IgD-negative memory B cell (primary cell): ENCODE results near the gene SLC1A7. TPM values are rescaled to one million over a fixed set of nuclear protein-coding genes. Genes with fewer than 3 reads are reported as not detected.

ENCODE experiments used
- H3K27ac Mint-ChIP-seq, 3 donors: one replicate each; pipeline ENCODE4 v1.8.0; 2020 to 2022; ENCODE audit warnings: mild to moderate bottlenecking in 3 of 3, mixed read lengths in 3 of 3, moderate library complexity in 1 of 3
- H3K27me3 Mint-ChIP-seq: one replicate; pipeline ENCODE4 v1.8.0; 2021; ENCODE audit warnings: mixed read lengths
- H3K36me3 Mint-ChIP-seq: one replicate; pipeline ENCODE4 v1.8.0; 2020; ENCODE audit warnings: mild to moderate bottlenecking, mixed read lengths
- H3K4me1 Mint-ChIP-seq, 3 donors: one replicate each; pipeline ENCODE4 v1.8.0; 2020 to 2022; ENCODE audit warnings: mixed read lengths in 3 of 3, mild to moderate bottlenecking in 1 of 3
- H3K4me3 Mint-ChIP-seq, 4 donors: one replicate each; pipeline ENCODE4 v1.8.0; 2020 to 2022; ENCODE audit warnings: mild to moderate bottlenecking in 4 of 4, mixed read lengths in 4 of 4, moderate library complexity in 3 of 4
- H3K9me3 Mint-ChIP-seq, 3 donors: one replicate each; pipeline ENCODE4 v1.8.0; 2020 to 2021; ENCODE audit warnings: mixed read lengths in 3 of 3, mild to moderate bottlenecking in 1 of 3
- polyA plus RNA-seq: library from polyadenylated mRNA; unstranded; fragments of 300-500 nt; fragmentation: Illumina TruSeq; gene quantifications from one replicate; pipeline ENCODE4 v1.2.3, GENCODE V29; 2021

SLC1A7 gene
- polyA plus RNA-seq, 1 donor from 2014 or later: not detected

- Mint-ChIP-seq H3K27me3 (peaks cover 16% of the 10 kb centered on the region), H3K4me1 (no peaks in the 10 kb centered on the region), H3K36me3 (no peaks in the 10 kb centered on the region), H3K27ac (no peak overlapping the region), H3K9me3 (no peaks in the 10 kb centered on the region), H3K4me3 (no peak overlapping the region)
Observed at GRCh38 chr1:53067886-53068285, 74.6 kb downstream of the SLC1A7 start.

- Mint-ChIP-seq H3K4me3 (no peak overlapping the region), H3K27ac (no peak overlapping the region), H3K36me3 (no peaks in the 10 kb centered on the region), H3K27me3 (peaks cover 21% of the 10 kb centered on the region), H3K9me3 (no peaks in the 10 kb centered on the region), H3K4me1 (no peaks in the 10 kb centered on the region)
Observed at GRCh38 chr1:53066891-53067738, 75.3 kb downstream of the SLC1A7 start.

DNA sequence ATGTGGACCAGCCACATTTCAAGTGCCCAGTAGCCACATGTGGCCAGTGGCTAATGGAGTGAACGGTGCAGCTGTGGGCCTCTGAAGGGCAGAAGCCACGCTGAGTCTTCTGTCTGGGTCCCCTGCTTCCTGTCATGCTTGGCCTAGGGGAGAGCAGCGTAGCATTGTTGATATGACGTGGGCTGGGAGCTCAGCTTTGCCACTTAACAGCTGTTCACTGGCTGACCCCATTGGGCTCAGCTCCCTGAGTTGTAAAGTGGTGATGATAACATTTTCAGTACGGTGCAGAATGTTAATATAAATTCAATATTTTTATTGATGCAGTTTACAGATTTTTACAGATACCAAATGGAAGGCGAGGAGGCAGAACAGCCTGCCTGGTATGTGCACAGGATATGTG, 76.0 kb downstream of the SLC1A7 start:
- Mint-ChIP-seq H3K27me3 (peaks cover 23% of the 10 kb centered on the region), H3K27ac (no peak overlapping the region)

GRCh38 chr1:53065391-53065790, 77.0 kb downstream of the SLC1A7 start:
- no peak overlapping the region for H3K27ac Mint-ChIP-seq
- no peaks in the 10 kb centered on the region for H3K4me1 Mint-ChIP-seq
- H3K27me3 Mint-ChIP-seq: peaks cover 34% of the 10 kb centered on the region
- no peak overlapping the region for H3K4me3 Mint-ChIP-seq
- H3K36me3 Mint-ChIP-seq: no peaks in the 10 kb centered on the region
- no peaks in the 10 kb centered on the region for H3K9me3 Mint-ChIP-seq

More for the DNA sequence above, 76.0 kb downstream of the SLC1A7 start:
- Mint-ChIP-seq H3K4me3 (no peak overlapping the region), H3K36me3 (no peaks in the 10 kb centered on the region), H3K9me3 (no peaks in the 10 kb centered on the region), H3K4me1 (no peaks in the 10 kb centered on the region)

DNA sequence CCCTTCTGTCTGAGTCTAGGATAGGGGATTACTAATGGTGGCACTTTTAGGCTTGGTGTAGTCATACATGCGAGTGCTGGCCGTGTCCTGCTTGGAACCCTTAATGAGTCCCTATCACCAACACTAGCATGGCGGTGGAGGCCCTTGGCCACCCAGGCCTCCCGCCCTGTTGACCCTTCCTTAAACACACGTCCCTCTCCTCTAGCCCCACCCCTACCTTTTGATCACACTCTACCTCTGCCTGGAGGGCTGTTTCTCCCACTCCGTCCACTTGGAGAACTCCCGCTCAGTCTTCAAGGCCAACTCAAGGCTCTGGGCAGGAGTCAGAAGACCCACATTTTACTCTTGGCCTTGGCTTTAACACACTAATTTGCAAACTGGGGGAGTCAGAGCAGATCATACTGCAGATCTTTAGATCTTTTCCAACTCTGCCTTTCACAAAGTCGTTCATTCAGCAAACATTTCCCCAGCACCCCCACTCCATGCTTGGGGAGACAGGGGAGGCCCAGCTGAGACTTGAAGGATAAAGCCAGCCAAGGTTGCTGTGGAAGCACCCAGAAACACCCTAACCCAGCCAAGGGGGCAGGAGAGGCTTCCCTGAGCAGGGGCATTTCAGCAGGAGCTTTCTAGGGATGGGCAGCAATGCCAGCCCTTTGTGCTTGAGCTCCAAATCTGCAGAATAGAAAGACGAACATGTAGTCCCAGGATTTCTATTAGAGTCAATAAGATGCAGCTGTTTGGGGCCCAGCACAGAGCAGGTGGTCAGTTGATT, 78.5 kb downstream of the SLC1A7 start:
- Mint-ChIP-seq H3K4me1 (no peaks in the 10 kb centered on the region), H3K9me3 (no peaks in the 10 kb centered on the region), H3K27ac (no peak overlapping the region), H3K27me3 (peaks cover 34% of the 10 kb centered on the region), H3K4me3 (peak overlapping the region in 1 of 4 donors; percentile 25), H3K36me3 (no peaks in the 10 kb centered on the region)

DNA sequence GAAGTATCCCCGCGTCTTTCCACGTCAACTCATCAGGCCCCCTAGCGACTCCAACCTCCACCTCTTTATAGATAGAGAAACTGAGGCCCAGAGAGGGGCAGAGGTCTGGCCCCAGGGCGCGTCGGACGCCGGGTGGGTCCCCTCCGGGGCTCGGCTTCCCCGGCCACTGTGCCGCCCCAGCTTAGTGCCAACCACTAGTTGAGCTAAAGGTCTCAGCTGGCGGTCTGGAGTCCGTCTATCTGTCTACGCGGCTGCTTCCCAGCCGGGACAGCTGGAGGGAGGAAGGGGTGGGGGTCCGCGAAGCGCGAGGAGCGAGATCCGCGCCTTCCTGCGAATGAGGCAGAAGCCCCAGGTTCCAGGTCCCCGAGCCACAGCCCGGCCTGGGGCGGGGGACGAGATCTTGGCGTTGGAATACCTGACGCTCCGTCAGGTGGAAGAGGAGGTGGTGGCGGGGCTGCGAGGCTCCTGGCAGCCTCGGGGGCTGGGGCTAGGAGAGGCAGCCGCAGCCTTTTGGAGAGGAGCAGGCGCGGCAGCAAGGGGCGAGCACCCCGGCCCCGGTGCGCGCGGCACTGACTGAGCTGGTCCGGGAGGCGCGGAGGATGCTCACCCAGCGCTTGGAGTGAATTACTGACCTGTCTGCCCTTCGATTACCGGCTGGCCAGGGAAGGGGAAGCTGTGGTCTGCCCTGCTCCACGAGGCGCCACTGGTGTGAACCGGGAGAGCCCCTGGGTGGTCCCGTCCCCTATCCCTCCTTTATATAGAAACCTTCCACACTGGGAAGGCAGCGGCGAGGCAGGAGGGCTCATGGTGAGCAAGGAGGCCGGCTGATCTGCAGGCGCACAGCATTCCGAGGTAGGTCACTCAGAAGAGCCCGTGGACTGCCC, 79.5 kb downstream of the SLC1A7 start:
- peaks cover 34% of the 10 kb centered on the region for H3K27me3 Mint-ChIP-seq
- no peaks in the 10 kb centered on the region for H3K4me1 Mint-ChIP-seq
- no peaks in the 10 kb centered on the region for H3K9me3 Mint-ChIP-seq
- no peaks in the 10 kb centered on the region for H3K36me3 Mint-ChIP-seq
- H3K4me3 Mint-ChIP-seq: peak overlapping the region in 1 of 4 donors; percentile 17
- H3K27ac Mint-ChIP-seq: no peak overlapping the region

DNA sequence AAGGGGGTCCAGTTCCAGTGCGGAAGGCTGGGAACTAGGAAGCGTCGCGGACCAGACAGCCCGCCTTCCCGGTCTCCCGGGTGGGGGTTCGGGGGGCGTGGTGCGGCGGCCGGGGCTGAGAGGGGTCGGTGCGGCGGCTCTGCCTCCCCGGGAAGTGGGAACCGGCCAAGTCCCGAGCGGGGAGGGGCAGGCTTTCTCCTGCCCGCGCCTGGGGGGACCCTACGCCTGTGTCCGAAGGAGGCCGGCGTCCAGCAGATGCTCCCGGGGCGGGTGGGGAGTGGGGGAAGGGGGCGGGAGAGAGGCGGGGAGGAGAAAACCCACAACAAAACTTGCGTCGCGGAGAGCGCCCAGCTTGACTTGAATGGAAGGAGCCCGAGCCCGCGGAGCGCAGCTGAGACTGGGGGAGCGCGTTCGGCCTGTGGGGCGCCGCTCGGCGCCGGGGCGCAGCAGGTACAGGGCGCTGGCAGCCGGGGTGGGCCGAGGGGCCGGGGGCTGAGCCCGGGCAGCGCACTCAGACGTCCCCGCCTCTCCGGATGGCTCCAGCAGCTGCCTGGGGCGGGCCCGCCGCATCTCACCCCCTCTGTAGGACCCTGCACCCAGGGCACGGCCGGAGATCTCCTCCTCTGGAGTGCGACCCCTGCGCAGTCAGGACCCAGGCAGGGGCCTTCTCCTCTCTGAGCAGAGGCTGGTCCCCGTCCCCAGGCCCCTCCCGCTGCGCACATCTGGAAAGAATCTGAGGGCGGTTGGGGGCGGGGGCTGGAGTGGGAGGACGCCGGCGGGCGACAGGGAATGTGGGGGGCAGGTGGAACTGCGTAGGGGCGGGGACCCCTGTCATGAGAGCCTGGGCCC, 80.4 kb downstream of the SLC1A7 start, which contains the start of gene PODN:
PODN (plus strand) TSS at position 355 of the 849 bp plus-strand sequence. CDS start 7,643 bp downstream, outside the sequence.
- Mint-ChIP-seq H3K27me3 (peaks cover 32% of the 10 kb centered on the region), H3K27ac (no peak within 1 kb of the TSS), H3K36me3 (no peaks in the 10 kb centered on the region), H3K4me3 (peak within 1 kb of the TSS in 2 of 4 donors; percentile 22 to 39), H3K4me1 (no peaks in the 10 kb centered on the region), H3K9me3 (no peaks in the 10 kb centered on the region)

DNA sequence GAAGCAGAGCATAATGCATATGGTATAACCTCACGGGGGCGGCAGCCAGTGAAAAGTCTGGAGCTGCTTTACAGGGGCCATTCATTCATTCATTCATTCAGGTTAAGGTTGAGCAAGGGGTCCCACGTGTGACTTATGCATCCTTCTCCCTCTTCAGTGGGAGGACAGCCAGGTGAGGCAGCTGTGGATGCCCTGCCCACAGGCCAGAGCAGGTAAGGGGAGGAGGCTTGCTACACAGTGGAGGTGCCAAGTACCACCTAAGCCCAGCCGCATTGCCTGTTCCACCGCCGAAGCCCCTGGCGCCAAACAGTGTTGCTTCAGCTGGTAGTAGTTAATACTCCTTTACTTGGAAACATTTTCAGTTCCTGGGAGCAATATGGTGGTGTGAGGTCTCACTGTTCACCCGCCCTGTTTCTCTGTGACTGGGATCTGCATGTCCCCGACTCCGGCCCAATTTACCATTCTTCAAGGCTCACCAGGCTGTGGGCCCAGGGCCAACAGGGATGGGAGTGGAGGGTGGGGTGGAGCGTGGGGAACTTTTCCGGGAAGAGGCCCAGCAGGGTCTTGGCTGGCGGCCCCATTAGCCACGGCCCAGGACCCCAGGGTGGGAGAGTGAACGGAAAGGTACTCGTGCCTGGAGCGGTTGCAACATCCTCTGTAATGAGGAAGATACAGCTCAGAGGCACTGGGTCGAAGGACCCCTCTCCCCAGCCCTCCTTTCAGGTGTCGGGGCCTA, 81.1 kb downstream of the SLC1A7 start:
- Mint-ChIP-seq H3K4me1 (no peaks in the 10 kb centered on the region), H3K36me3 (no peaks in the 10 kb centered on the region), H3K27ac (no peak overlapping the region), H3K9me3 (no peaks in the 10 kb centered on the region), H3K27me3 (peaks cover 32% of the 10 kb centered on the region), H3K4me3 (peak overlapping the region in 2 of 4 donors; percentile 22 to 39)

DNA sequence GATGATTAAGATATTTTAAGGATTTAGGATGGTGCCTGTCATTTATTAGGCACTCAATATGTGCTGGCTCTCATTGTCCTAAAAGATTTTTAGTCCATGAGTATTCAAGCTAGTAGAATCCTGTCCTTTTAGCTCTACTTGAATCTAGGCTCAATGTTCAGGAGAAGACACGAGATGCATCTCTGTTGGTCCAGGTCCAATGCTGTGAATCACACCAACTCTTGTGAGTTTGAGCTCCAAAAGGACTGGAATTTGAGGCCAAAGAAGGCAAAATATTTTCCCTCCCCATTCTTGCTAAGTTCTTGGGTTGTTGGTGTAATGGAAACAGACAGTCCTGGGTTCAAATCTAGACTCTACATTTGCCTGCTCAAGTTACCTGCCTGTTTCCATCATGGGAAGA, 81.9 kb downstream of the SLC1A7 start:
- no peak overlapping the region for H3K27ac Mint-ChIP-seq
- peaks cover 32% of the 10 kb centered on the region for H3K27me3 Mint-ChIP-seq
- no peak overlapping the region for H3K4me3 Mint-ChIP-seq
- H3K9me3 Mint-ChIP-seq: no peaks in the 10 kb centered on the region
- H3K36me3 Mint-ChIP-seq: no peaks in the 10 kb centered on the region
- no peaks in the 10 kb centered on the region for H3K4me1 Mint-ChIP-seq

DNA sequence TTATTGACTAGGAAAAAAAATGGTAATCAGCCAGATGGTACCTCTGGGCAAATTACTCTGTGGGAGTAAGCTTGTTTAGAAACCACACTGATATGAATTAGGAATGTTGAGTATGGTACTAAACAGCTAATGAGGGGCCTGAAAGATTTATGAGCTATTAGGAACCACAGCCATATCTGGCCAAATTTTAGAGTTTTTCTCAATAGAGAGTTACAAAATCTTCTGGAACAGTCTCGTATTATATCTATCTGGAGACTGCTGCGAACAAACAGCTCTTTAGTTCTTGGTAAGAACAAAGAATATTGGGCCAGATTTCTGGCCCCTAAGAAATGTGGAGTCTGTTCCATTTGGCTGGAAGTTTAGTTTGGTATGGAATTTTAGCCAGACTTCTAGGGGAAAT, 85.3 kb downstream of the SLC1A7 start:
- Mint-ChIP-seq H3K4me3 (no peak overlapping the region), H3K27ac (no peak overlapping the region), H3K36me3 (peaks cover 14% of the 10 kb centered on the region), H3K4me1 (no peaks in the 10 kb centered on the region), H3K9me3 (peaks cover 0 to 2% (median 0%) of the 10 kb centered on the region in 3 donors), H3K27me3 (peaks cover 13% of the 10 kb centered on the region)

DNA sequence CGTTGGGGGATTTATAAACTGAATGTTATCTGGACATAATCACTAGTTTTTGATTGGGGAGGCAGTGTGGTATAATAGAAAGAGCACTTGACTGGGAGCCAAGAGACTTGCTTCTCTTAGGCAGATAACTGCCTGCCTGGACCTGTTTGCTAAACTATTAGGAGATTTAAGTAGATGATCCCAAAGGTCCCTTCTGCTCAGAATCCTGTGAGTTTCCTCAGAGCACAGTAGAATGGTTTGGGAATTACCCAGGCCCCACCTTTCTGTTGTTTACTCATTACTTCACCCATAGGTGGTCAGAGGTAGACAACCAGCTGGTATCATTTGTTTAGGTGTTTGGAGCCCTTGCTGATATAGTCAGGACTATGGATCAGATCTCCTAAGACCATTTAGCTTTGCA, 90.8 kb downstream of the SLC1A7 start:
- H3K9me3 Mint-ChIP-seq: peaks cover 0 to 2% (median 0%) of the 10 kb centered on the region in 3 donors
- peaks cover 21% of the 10 kb centered on the region for H3K36me3 Mint-ChIP-seq
- no peaks in the 10 kb centered on the region for H3K4me1 Mint-ChIP-seq
- no peak overlapping the region for H3K27ac Mint-ChIP-seq
- H3K27me3 Mint-ChIP-seq: no peaks in the 10 kb centered on the region
- H3K4me3 Mint-ChIP-seq: no peak overlapping the region

DNA sequence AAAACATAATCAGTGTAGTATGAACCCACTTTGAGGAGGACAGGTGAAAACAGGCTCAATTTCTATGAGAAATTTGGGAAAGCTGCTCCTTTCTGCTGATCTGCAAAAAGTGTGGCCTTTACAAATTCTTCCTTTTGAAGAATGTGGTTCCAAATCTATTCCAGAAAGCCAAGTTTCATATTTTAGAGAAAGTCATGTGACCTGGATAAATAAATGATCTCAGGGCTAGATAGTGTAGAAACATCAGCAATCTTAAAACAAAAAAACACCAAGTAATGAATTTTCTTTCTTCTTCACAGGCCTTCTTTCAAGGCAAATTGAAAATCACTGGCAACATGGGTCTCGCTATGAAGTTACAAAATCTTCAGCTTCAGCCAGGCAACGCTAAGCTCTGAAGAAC, 92.1 kb downstream of the SLC1A7 start:
- Mint-ChIP-seq H3K36me3 (peaks cover 21% of the 10 kb centered on the region), H3K4me1 (no peaks in the 10 kb centered on the region), H3K27me3 (no peaks in the 10 kb centered on the region), H3K27ac (no peak overlapping the region), H3K9me3 (peaks cover 0 to 2% (median 0%) of the 10 kb centered on the region in 3 donors), H3K4me3 (no peak overlapping the region)

- H3K27ac Mint-ChIP-seq: no peak overlapping the region
- peaks cover 0 to under 1% (median 0%) of the 10 kb centered on the region in 3 donors for H3K9me3 Mint-ChIP-seq
- H3K27me3 Mint-ChIP-seq: no peaks in the 10 kb centered on the region
- no peak overlapping the region for H3K4me3 Mint-ChIP-seq
- peaks cover 21% of the 10 kb centered on the region for H3K36me3 Mint-ChIP-seq
- H3K4me1 Mint-ChIP-seq: no peaks in the 10 kb centered on the region
Observed at GRCh38 chr1:53049574-53049967, 92.9 kb downstream of the SLC1A7 start.
